Osteocyte (in vitro differentiated cells): ENCODE data around the gene FAM177B. TPM values are rescaled to one million over a fixed set of nuclear protein-coding genes. Genes with fewer than 3 reads are reported as not detected.

ENCODE experiments used
- DNase-seq: peaks from one replicate; pipeline ENCODE4 v3.0.0; 2021; ENCODE audit warnings: mixed read lengths; ENCODE audit not compliant: unreplicated experiment; ENCODE audit errors: extremely low spot score
- H3K27ac Mint-ChIP-seq: one replicate; pipeline ENCODE4 v1.8.0; 2021; ENCODE audit warnings: mild to moderate bottlenecking, mixed read lengths; ENCODE audit not compliant: unreplicated experiment
- H3K27me3 Mint-ChIP-seq: one replicate; pipeline ENCODE4 v1.8.0; 2021; ENCODE audit warnings: mixed read lengths; ENCODE audit not compliant: unreplicated experiment
- H3K36me3 Mint-ChIP-seq: one replicate; pipeline ENCODE4 v1.8.0; 2021; ENCODE audit warnings: mixed read lengths; ENCODE audit not compliant: unreplicated experiment
- H3K4me1 Mint-ChIP-seq: one replicate; pipeline ENCODE4 v1.8.0; 2021; ENCODE audit warnings: mixed read lengths; ENCODE audit not compliant: unreplicated experiment
- H3K4me3 Mint-ChIP-seq: one replicate; pipeline ENCODE4 v1.8.0; 2021; ENCODE audit warnings: mild to moderate bottlenecking, moderate library complexity, mixed read lengths; ENCODE audit not compliant: unreplicated experiment
- H3K9me3 Mint-ChIP-seq: one replicate; pipeline ENCODE4 v1.8.0; 2021; ENCODE audit warnings: mixed read lengths; ENCODE audit not compliant: unreplicated experiment
- total RNA-seq: library from RNA; stranded (reverse); gene quantifications from 2 replicates; pipeline ENCODE4 v1.2.1, GENCODE V29; 2021
- TF ChIP-seq, protein P1 (sequence below): fragments of 200-600 bp; sonication (generic); IDR thresholded peaks from 2 replicates; pipeline ENCODE4 v1.5.0; 2021; ENCODE audit warnings: antibody characterized with exemption, mild to moderate bottlenecking, moderate library complexity

The FAM177B gene
- total RNA-seq, 1 donor from 2014 or later, result not detected

DNA sequence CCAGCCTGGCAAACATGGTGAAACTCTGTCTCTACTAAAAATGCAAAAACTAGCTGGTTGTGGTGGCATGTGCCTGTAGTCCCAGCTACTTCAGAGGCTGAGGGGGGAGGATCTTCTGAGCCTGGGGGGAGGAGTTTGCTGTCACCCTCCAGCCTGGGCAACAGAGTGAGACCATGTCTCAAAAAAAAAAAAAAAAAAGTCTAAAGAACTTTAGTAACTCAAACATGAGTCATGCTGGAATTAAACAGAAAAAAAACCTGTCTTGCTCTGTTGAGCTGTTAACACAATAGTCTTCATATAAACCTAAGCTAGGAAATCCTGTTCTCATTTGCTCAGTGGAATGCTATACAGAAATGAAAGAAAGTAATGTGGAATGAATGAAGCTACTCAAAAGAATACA, 61.1 kb downstream of the FAM177B start:
- no peak overlapping the region for H3K4me3 Mint-ChIP-seq
- H3K27ac Mint-ChIP-seq, result no peak overlapping the region
- peaks cover 3% of the 10 kb centered on the region for H3K27me3 Mint-ChIP-seq
- TF ChIP-seq, protein P1, sequence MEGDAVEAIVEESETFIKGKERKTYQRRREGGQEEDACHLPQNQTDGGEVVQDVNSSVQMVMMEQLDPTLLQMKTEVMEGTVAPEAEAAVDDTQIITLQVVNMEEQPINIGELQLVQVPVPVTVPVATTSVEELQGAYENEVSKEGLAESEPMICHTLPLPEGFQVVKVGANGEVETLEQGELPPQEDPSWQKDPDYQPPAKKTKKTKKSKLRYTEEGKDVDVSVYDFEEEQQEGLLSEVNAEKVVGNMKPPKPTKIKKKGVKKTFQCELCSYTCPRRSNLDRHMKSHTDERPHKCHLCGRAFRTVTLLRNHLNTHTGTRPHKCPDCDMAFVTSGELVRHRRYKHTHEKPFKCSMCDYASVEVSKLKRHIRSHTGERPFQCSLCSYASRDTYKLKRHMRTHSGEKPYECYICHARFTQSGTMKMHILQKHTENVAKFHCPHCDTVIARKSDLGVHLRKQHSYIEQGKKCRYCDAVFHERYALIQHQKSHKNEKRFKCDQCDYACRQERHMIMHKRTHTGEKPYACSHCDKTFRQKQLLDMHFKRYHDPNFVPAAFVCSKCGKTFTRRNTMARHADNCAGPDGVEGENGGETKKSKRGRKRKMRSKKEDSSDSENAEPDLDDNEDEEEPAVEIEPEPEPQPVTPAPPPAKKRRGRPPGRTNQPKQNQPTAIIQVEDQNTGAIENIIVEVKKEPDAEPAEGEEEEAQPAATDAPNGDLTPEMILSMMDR, result no peak
- H3K36me3 Mint-ChIP-seq, result no peaks in the 10 kb centered on the region
- no peaks in the 10 kb centered on the region for H3K9me3 Mint-ChIP-seq
- no peak for DNase-seq
- peaks cover 4% of the 10 kb centered on the region for H3K4me1 Mint-ChIP-seq

DNA sequence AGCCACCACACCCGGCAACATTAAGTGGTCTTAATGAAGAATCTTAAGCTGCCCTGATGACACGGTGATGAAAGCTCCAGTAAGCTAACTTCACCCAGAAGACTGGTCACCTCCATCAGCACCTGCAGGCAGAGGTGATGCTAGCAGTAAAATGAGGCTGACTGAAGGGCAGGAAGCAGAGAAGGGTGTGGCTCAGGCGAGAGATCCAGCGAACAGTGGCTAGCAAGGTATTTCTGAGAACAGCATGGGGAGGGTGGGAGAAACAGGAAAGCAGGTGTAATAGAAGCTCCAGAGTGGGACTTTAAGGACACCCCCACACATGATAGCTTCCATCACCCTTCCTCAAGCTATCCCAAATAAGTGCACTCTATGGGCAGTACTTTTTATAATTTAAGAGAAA, 62.0 kb downstream of the FAM177B start:
- Mint-ChIP-seq H3K36me3 (no peaks in the 10 kb centered on the region), H3K27me3 (peaks cover 7% of the 10 kb centered on the region), H3K4me1 (peaks cover 4% of the 10 kb centered on the region), H3K27ac (no peak overlapping the region), H3K4me3 (no peak overlapping the region), H3K9me3 (no peaks in the 10 kb centered on the region)
- TF ChIP-seq, protein P1, result no peak
- DNase-seq, result no peak

Other genes with a start within 250 kb of the FAM177B start
- gene HHIPL2, start 189.1 kb upstream of the FAM177B start, total RNA-seq, result 0.13 TPM in 1 of 2 replicates, not detected in the other
- 6.1 and 6.3 TPM in 2 replicates for gene TAF1A, start 147.3 kb upstream of the FAM177B start, total RNA-seq
- gene MIA3, start 119.1 kb upstream of the FAM177B start, total RNA-seq, result 82.2 and 83.6 TPM in 2 replicates
- gene AIDA, start 24.7 kb upstream of the FAM177B start, total RNA-seq, result 64.5 and 65.2 TPM in 2 replicates
- 41.4 and 45.1 TPM in 2 replicates for gene BROX, start 24.6 kb upstream of the FAM177B start, total RNA-seq
- 4.1 and 4.9 TPM in 2 replicates for gene DISP1, start 77.8 kb downstream of the FAM177B start, total RNA-seq